Bronchial epithelial cell (primary cell): ENCODE data around the gene DGKD. TPM values are rescaled to one million over a fixed set of nuclear protein-coding genes. Genes with fewer than 3 reads are reported as not detected.

Source experiments
- DNase-seq: peaks from one replicate; pipeline ENCODE4 v3.0.0-alpha.2; 2010; ENCODE audit warnings: low read depth
- FAIRE-seq: peaks from 2 replicates; lab custom pipeline; 2011; peaks lifted over from hg19 to GRCh38; lab: Jason Lieb, UNC
- H3K27me3 ChIP-seq: 2 replicates; pipeline ENCODE4 v1.5.1; 2011; ENCODE audit warnings: low read length; ENCODE audit not compliant: control insufficient read depth, insufficient read depth
- H3K36me3 ChIP-seq: 2 replicates; pipeline ENCODE4 v1.5.1; 2011; ENCODE audit warnings: low read length; ENCODE audit not compliant: control insufficient read depth, insufficient read depth
- H3K4me3 ChIP-seq: 2 replicates; pipeline ENCODE4 v1.5.1; 2011; ENCODE audit warnings: mild to moderate bottlenecking, low read depth, low read length, control low read depth
- total RNA-seq: library from RNA; depleted of rRNA; stranded (reverse); fragments of >200 nt; gene quantifications from 2 replicates; pipeline ENCODE4 v1.2.1, GENCODE V29; 2014
- TF ChIP-seq, protein P1 (sequence below): IDR thresholded peaks from 2 replicates; pipeline ENCODE4 v1.5.1; 2011; ENCODE audit warnings: mild to moderate bottlenecking, moderate library complexity, low read length, control low read depth, inconsistent platforms; ENCODE audit not compliant: insufficient read depth, severe bottlenecking

DGKD gene
- total RNA-seq, 1 donor from 2014 or later: 14.5 TPM

DNA sequence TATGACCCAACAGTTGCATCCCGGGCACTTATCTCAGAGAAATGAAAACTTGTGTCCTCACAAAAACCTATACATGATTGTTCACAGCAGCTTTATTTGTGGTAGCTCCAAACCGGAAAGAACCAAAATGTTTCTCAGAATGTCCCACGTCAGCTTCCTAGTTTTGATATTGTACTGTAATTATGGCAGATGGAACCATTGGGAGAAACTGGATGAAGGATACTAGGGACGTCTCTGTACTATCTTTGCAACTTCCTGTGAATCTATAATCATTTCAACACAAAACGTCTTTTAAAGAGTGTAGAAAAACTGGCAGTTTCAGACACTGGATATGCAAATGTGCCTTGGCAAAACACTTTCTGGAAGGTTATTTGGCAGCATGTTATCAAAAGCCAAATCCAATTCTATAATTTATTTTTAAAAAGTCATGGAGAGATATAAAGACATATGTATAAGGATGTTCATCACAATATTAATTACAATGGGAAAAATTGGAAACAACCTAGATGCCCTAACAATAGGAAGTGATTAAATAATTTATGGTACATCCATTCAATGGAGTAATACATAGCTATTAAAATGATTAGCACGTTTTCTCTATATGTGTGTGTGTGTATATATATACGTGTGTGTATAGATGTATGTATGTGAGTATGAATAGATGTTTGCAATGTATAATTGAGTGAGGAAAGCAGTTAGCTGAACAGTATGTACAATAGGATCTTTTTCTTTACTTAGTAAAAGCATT, 36.9 kb upstream of the DGKD start:
- Histone ChIP-seq H3K4me3 (no peak overlapping the region), H3K36me3 (no peaks in the 10 kb centered on the region), H3K27me3 (peaks cover 5% of the 10 kb centered on the region)
- TF ChIP-seq, protein P1, sequence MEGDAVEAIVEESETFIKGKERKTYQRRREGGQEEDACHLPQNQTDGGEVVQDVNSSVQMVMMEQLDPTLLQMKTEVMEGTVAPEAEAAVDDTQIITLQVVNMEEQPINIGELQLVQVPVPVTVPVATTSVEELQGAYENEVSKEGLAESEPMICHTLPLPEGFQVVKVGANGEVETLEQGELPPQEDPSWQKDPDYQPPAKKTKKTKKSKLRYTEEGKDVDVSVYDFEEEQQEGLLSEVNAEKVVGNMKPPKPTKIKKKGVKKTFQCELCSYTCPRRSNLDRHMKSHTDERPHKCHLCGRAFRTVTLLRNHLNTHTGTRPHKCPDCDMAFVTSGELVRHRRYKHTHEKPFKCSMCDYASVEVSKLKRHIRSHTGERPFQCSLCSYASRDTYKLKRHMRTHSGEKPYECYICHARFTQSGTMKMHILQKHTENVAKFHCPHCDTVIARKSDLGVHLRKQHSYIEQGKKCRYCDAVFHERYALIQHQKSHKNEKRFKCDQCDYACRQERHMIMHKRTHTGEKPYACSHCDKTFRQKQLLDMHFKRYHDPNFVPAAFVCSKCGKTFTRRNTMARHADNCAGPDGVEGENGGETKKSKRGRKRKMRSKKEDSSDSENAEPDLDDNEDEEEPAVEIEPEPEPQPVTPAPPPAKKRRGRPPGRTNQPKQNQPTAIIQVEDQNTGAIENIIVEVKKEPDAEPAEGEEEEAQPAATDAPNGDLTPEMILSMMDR: no peak
- no peak for FAIRE-seq
- no peak for DNase-seq

DNA sequence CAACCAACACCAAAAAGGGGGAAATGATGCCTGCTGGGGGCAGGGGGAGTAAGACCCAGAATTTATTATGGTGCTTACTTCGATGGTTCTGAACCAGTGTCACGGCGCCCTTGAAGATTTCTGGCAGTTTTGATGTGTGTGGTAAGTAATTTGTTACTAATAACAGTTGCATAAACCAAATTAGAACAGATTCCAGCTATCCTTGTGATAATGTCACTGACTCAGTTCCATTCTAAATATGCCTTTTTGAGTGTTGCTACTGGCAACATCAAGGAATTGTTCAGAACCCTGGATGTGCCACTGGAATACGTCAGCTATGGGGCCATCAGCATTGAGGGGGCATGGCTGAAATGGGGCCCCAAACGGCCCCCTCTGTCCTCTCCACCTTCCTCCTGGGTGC, 35.0 kb upstream of the DGKD start:
- no peak overlapping the region for H3K4me3 ChIP-seq
- FAIRE-seq: no peak
- DNase-seq: no peak
- no peaks in the 10 kb centered on the region for H3K36me3 ChIP-seq
- H3K27me3 ChIP-seq: peaks cover 5% of the 10 kb centered on the region
- TF ChIP-seq, protein P1: no peak

DNA sequence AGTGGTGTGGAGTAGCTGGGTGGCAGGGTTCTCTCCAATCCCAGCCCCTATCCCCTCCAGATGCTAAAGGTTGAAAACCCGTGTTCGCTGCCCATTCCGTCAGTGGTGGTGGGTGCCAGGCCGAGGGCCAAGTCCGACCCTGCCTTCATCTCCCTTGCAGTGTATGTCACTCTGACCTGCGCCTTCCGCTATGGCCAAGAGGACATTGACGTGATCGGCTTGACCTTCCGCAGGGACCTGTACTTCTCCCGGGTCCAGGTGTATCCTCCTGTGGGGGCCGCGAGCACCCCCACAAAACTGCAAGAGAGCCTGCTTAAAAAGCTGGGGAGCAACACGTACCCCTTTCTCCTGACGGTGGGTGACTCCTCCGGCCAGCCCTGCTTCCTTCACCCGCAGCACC, 33.8 kb upstream of the DGKD start:
- FAIRE-seq: no peak

DNA sequence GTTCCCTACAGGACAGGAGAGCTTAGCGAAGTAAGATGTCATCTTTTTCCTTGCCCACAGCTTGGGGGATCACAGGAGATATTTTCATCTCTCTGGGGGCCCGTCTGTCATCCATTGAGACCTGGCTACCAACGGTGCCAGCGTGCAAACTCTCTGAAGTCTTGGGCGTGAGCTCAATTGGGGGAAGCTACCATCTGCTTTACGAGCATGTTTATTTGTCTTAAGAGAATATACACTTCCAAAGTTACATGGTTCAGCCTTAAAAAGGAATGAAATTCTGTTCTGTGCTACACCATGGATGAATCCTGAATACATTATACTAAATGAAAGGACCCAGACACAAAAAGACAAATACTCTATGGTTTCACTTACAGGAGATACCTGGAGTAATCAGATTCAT, 33.1 kb upstream of the DGKD start:
- FAIRE-seq (no peak), DNase-seq (no peak)
- Histone ChIP-seq H3K36me3 (no peaks in the 10 kb centered on the region), H3K27me3 (peaks cover 5% of the 10 kb centered on the region), H3K4me3 (no peak overlapping the region)
- TF ChIP-seq, protein P1: no peak

More for the DNA sequence above, 33.8 kb upstream of the DGKD start:
- Histone ChIP-seq H3K27me3 (peaks cover 5% of the 10 kb centered on the region), H3K4me3 (no peak overlapping the region), H3K36me3 (no peaks in the 10 kb centered on the region)
- TF ChIP-seq, protein P1: no peak
- DNase-seq: no peak

DNA sequence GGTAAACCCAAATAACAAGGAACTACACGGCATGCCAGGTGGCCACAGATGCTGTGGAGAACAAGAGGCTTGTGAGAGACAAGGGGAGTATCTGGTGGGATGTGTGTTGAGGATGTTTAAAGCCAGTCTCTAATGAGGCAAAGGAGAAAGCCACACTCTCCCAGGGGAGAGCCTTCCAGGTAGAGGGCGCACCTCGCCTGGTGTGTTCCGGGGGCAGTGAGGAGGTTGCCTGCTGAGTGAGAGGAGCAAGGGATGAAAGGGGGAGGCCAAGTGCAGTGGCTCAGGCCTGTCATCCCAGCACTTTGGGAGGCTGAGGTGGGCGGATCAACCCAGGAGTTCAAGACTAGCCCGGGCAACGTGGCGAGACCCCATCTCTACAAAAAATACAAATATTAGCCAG, 30.4 kb upstream of the DGKD start:
- peaks cover 5% of the 10 kb centered on the region for H3K27me3 ChIP-seq
- TF ChIP-seq, protein P1: no peak
- DNase-seq: no peak
- no peaks in the 10 kb centered on the region for H3K36me3 ChIP-seq
- no peak for FAIRE-seq
- H3K4me3 ChIP-seq: no peak overlapping the region

DNA sequence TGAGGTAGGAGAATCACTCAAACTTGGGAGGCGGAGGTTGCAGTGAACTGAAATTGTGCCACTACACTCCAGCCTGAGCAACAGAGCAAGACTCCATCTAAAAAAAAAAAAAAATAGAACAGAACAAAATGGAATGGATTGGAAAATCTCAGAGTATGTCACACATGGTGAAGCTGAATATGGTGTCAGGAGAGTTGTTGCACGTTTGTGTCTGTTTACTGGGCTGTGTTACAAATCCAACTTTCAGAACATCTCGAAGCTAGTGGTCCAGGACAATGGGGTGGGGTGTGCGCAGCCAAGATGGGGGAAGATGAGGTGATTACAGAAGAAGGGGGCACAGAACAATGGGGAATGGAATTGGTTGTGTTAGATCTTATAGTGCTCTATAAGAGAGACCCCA, 29.0 kb upstream of the DGKD start:
- TF ChIP-seq, protein P1: no peak
- peaks cover 3% of the 10 kb centered on the region for H3K27me3 ChIP-seq
- H3K36me3 ChIP-seq: no peaks in the 10 kb centered on the region
- no peak overlapping the region for H3K4me3 ChIP-seq
- no peak for DNase-seq
- FAIRE-seq: no peak
